ENCODE results near the gene EPB41L1.

Gene EPB41L1

GRCh38 chr20:36110994-36111393 is 43.5 kb upstream of the EPB41L1 start:
- no peak overlapping the region for H3K27ac ChIP-seq
- TF ChIP-seq ZFX (IDR thresholded peaks at IDR 0.05; ENCODE audit: borderline replicate concordance): no peak
- TF ChIP-seq, protein P1, sequence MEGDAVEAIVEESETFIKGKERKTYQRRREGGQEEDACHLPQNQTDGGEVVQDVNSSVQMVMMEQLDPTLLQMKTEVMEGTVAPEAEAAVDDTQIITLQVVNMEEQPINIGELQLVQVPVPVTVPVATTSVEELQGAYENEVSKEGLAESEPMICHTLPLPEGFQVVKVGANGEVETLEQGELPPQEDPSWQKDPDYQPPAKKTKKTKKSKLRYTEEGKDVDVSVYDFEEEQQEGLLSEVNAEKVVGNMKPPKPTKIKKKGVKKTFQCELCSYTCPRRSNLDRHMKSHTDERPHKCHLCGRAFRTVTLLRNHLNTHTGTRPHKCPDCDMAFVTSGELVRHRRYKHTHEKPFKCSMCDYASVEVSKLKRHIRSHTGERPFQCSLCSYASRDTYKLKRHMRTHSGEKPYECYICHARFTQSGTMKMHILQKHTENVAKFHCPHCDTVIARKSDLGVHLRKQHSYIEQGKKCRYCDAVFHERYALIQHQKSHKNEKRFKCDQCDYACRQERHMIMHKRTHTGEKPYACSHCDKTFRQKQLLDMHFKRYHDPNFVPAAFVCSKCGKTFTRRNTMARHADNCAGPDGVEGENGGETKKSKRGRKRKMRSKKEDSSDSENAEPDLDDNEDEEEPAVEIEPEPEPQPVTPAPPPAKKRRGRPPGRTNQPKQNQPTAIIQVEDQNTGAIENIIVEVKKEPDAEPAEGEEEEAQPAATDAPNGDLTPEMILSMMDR (IDR thresholded peaks at IDR 0.05): no peak

GRCh38 chr20:36112112-36112511 is 42.4 kb upstream of the EPB41L1 start:
- TF ChIP-seq, protein P1 (IDR thresholded peaks at IDR 0.05): no peak
- no peak for TF ChIP-seq ZFX (IDR thresholded peaks at IDR 0.05; ENCODE audit: borderline replicate concordance)
- no peak overlapping the region for H3K27ac ChIP-seq

DNA sequence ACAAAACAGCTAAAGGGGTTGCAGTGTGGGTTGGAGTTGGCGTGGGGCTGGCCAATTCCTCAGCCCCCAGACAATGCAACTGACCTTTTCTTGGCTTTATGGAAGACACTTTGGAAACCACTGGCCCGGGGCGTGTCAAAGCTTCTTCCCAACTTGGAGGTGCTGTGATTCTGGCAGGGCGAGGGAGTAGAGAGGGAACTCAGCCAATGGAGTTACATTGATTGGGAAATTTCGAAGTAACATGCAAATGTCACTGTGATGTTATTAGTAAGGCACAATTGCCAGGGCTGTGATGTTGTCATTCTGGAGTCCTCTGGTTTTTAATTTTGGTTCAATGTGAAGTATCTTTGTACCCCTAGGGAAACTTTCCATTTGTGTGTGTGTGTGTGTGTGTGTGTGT is 41.5 kb upstream of the EPB41L1 start:
- no peak overlapping the region for H3K27ac ChIP-seq
- no peak for TF ChIP-seq ZFX (IDR thresholded peaks at IDR 0.05; ENCODE audit: borderline replicate concordance)
- TF ChIP-seq, protein P1 (IDR thresholded peaks at IDR 0.05): no peak

- no peak overlapping the region for H3K27ac ChIP-seq
- no peak for TF ChIP-seq ZFX (IDR thresholded peaks at IDR 0.05; ENCODE audit: borderline replicate concordance)
These were observed 40.8 kb upstream of the EPB41L1 start for GRCh38 chr20:36113566-36114250.

GRCh38 chr20:36114707-36115106 is 39.8 kb upstream of the EPB41L1 start:
- no peak for TF ChIP-seq ZFX (IDR thresholded peaks at IDR 0.05; ENCODE audit: borderline replicate concordance)
- TF ChIP-seq, protein P1 (IDR thresholded peaks at IDR 0.05): no peak
- no peak overlapping the region for H3K27ac ChIP-seq

GRCh38 chr20:36115925-36116324 is 38.6 kb upstream of the EPB41L1 start:
- no peak overlapping the region for H3K27ac ChIP-seq
- TF ChIP-seq ZFX (IDR thresholded peaks at IDR 0.05; ENCODE audit: borderline replicate concordance): no peak
- TF ChIP-seq, protein P1 (IDR thresholded peaks at IDR 0.05): no peak

DNA sequence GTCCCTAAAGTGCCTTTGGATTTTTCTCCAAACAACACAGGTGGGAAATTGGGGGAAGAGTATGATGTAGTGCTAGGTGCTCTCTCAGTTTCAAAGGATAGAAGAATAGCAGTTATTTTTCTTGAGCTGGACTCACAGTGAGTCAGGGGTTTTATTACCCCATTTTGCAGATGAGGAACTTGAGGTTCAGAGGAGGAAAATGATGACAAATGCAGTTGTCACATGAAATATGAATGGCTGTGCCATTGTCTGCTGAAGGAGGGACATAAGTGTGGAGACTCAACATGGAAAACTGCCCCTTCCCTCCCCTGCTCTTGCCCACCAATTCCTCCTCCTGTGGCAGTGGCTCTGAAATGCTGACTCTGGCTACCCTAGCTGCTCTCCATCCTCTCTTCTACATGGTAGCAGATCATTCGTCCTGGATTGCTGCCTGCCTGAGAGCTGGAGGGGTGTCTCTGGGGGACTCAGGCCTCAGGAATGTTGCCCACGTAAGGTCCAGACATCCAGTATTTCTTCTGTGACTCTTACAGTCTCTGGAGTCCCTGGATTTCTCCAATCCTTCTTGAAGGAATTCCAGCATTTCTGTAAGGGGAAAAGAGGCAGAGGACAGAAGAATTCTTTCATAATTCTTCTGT is 37.6 kb upstream of the EPB41L1 start:
- H3K27ac ChIP-seq: no peak overlapping the region
- TF ChIP-seq, protein P1 (IDR thresholded peaks at IDR 0.05): no peak
- TF ChIP-seq ZFX (IDR thresholded peaks at IDR 0.05; ENCODE audit: borderline replicate concordance): no peak
